GM12878 (cell line): Measurements from ENCODE around the gene AVL9. TPM values are rescaled to one million over a fixed set of nuclear protein-coding genes. Genes with fewer than 3 reads are reported as not detected.

Experiments
- BHLHE40 ChIP-seq, 2 experiments: fragments of 450-650 bp in 1 of 2; IDR thresholded peaks; 2 replicates each; pipeline ENCODE4 v1.6.1; 2011 to 2017; ENCODE audit warnings: low read depth in 2 of 2, borderline replicate concordance in 1 of 2, improper control_type of control experiment in 1 of 2, low read length in 1 of 2, mild to moderate bottlenecking in 1 of 2
- CREB1 ChIP-seq: IDR thresholded peaks from 2 replicates; pipeline ENCODE4 v1.6.1; 2012; ENCODE audit warnings: low read depth, mild to moderate bottlenecking, inconsistent platforms
- ESRRA ChIP-seq: IDR thresholded peaks from 2 replicates; pipeline ENCODE4 v1.6.1; 2012; ENCODE audit warnings: mild to moderate bottlenecking, low read length, improper control_type of control experiment
- HDAC2 ChIP-seq: fragments of 200-600 bp; sonication (generic); IDR thresholded peaks from 2 replicates; pipeline ENCODE4 v1.6.1; 2017
- IKZF1 ChIP-seq: fragments of 450-650 bp; conservative IDR thresholded peaks from 2 replicates; pipeline ENCODE4 v1.6.1; 2017; ENCODE audit warnings: antibody characterized with exemption, mild to moderate bottlenecking
- IRF4 ChIP-seq: IDR thresholded peaks from 2 replicates; pipeline ENCODE4 v1.6.1; 2011; ENCODE audit warnings: low read depth, low read length
- KLF5 ChIP-seq: fragments of 450-650 bp; IDR thresholded peaks from 2 replicates; pipeline ENCODE4 v1.6.1; 2014; ENCODE audit warnings: mild to moderate bottlenecking; ENCODE audit not compliant: partially characterized antibody
- LARP7 ChIP-seq: fragments of 450-650 bp; IDR thresholded peaks from 2 replicates; pipeline ENCODE4 v1.6.1; 2017; ENCODE audit warnings: mild to moderate bottlenecking
- MTA2 ChIP-seq: fragments of 450-650 bp; IDR thresholded peaks from 2 replicates; pipeline ENCODE4 v1.6.1; 2016; ENCODE audit warnings: low read depth, mild to moderate bottlenecking, moderate library complexity
- MYB ChIP-seq: fragments of 150-350 bp; IDR thresholded peaks from 2 replicates; pipeline ENCODE4 v1.6.1; 2014; ENCODE audit warnings: mild to moderate bottlenecking, low read depth, low read length, borderline replicate concordance
- NR2C1 ChIP-seq: fragments of 450-650 bp; IDR thresholded peaks from 2 replicates; pipeline ENCODE4 v1.6.1; 2017; ENCODE audit warnings: antibody characterized with exemption, mild to moderate bottlenecking, moderate library complexity
- POLR2AphosphoS2 ChIP-seq: IDR thresholded peaks from 2 replicates; pipeline ENCODE4 v1.6.1; 2011; ENCODE audit warnings: low read depth, mild to moderate bottlenecking, low read length, improper control_type of control experiment, moderate library complexity
- POLR2AphosphoS5 ChIP-seq: IDR thresholded peaks from 2 replicates; pipeline ENCODE4 v1.6.1; 2011; ENCODE audit warnings: mild to moderate bottlenecking, low read length, inconsistent platforms
- RAD21 ChIP-seq: IDR thresholded peaks from 2 replicates; pipeline ENCODE4 v1.6.1; 2011; ENCODE audit warnings: mild to moderate bottlenecking, low read depth, low read length, moderate library complexity; ENCODE audit not compliant: insufficient read depth
- RAD51 ChIP-seq: fragments of 450-650 bp; IDR thresholded peaks from 2 replicates; pipeline ENCODE4 v1.6.1; 2016; ENCODE audit warnings: moderate library complexity, mild to moderate bottlenecking, inconsistent platforms
- RBBP5 ChIP-seq: fragments of 200-600 bp; sonication (generic); conservative IDR thresholded peaks from 2 replicates; pipeline ENCODE4 v1.6.1; 2016
- RCOR1 ChIP-seq: conservative IDR thresholded peaks from 2 replicates; pipeline ENCODE4 v1.6.1; 2012; ENCODE audit warnings: low read depth, low read length, improper control_type of control experiment
- RELA ChIP-seq: fragments of 450-650 bp; IDR thresholded peaks from 2 replicates; pipeline ENCODE4 v1.8.0; 2014; ENCODE audit warnings: borderline replicate concordance; ENCODE audit not compliant: partially characterized antibody
- RUNX3 ChIP-seq: IDR thresholded peaks from 2 replicates; pipeline ENCODE4 v1.6.1; 2012; ENCODE audit warnings: low read length, inconsistent platforms
- SREBF1 ChIP-seq: IDR thresholded peaks from 2 replicates; pipeline ENCODE4 v1.6.1; 2012; ENCODE audit warnings: mild to moderate bottlenecking, low read length
- SRF ChIP-seq, 2 experiments: IDR thresholded peaks; 2 replicates each; pipeline ENCODE4 v1.6.1; 2011; ENCODE audit warnings: low read depth in 2 of 2, low read length in 2 of 2, mild to moderate bottlenecking in 1 of 2, moderate library complexity in 1 of 2
- TCF3 ChIP-seq: IDR thresholded peaks from 2 replicates; pipeline ENCODE4 v1.6.1; 2012; ENCODE audit warnings: low read depth, mild to moderate bottlenecking, low read length, borderline replicate concordance; ENCODE audit not compliant: insufficient read depth
- ZZZ3 ChIP-seq: IDR thresholded peaks from 2 replicates; pipeline ENCODE4 v1.6.1; 2011; ENCODE audit warnings: low read depth; ENCODE audit not compliant: control insufficient read depth, insufficient read length
- polyA plus RNA-seq, 11 experiments: library from polyadenylated mRNA; depleted of rRNA in 4 of 11; unstranded in 6 of 11; stranded (reverse) in 5 of 11; fragments of >200 nt; fragmentation: Nextera tagmentation in 4 of 11; fragmentation: Illumina TruSeq in 1 of 11; extraction: Ambion mirVana in 4 of 11; extraction: Trizol in 1 of 11; gene quantifications; 1 replicate in 1 of 11; 2 replicates in 10 of 11; pipeline versions ENCODE4 v1.2.1 to v1.2.3, GENCODE V29; 2011 to 2016; ENCODE audit warnings: inconsistent platforms in 2 of 11, missing spikeins in 2 of 11, low read depth in 1 of 11
- total RNA-seq, 4 experiments: library from RNA; depleted of rRNA in 3 of 4; stranded (reverse); fragments of >200 nt in 3 of 4; fragmentation: Illumina TruSeq in 1 of 4; extraction: Trizol in 1 of 4; gene quantifications; 2 replicates each; pipeline versions ENCODE4 v1.2.1 to v1.2.3, GENCODE V29; 2013 to 2021
- TF ChIP-seq, protein P1 (sequence below): fragments of 450-650 bp; IDR thresholded peaks from 2 replicates; pipeline ENCODE4 v1.6.1; 2016; ENCODE audit warnings: mild to moderate bottlenecking
- TF ChIP-seq, protein P2 (sequence below): IDR thresholded peaks from 2 replicates; pipeline ENCODE4 v1.6.1; 2012; ENCODE audit warnings: low read depth, low read length, improper control_type of control experiment
- TF ChIP-seq, protein P3 (sequence below): fragments of 450-650 bp; IDR thresholded peaks from 2 replicates; pipeline ENCODE4 v1.6.1; 2016; ENCODE audit warnings: mild to moderate bottlenecking
- TF ChIP-seq, protein P4 (sequence below): fragments of 450-650 bp; IDR thresholded peaks from 2 replicates; pipeline ENCODE4 v1.6.1; 2014; ENCODE audit warnings: mild to moderate bottlenecking
- TF ChIP-seq, protein P5 (sequence below): IDR thresholded peaks from 2 replicates; pipeline ENCODE4 v1.6.1; 2012; ENCODE audit warnings: low read depth, low read length, improper control_type of control experiment

Gene AVL9
- total and polyA plus RNA-seq, 10 of the 15 experiments (the other 5 are each of a cell fraction or from before 2014, with no cell fraction given): 4.5 to 41.6 (median 20.1) TPM

DNA sequence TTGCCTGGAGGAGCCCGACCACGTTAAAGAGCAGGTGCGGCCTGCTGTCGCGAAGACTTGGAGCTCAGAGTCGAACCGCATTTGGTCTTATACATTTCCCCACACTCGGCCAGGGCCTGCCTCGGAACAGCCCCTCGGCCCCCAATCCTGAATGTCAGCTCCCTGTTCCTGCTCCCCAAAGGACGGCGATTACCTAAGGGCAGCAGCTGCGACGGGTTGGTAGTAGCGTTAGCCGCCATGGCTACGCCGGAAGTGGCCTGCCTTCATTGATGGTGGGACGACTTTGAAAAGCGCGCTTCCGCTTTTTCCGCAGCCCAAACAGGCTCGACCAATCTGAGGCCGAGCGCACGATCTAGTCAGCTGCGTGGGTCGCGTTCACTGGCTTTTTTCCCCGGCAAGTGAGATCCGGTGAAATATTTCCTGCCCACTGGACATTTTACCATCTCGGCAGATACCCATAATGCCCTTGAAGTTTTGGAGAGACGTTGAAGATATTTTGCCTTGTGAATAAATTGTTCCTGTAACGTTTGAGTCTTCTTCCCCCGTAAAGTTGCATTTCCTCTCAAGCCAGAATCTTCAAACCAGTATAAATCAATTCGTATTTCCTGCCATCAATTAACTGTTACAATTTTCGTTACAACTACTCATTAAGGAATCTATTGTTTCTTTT lies 5.0 kb upstream of the AVL9 start, which contains the start of gene LSM5 (continued):
- TF ChIP-seq SREBF1 (no peak), RBBP5 (no peak), RCOR1 (0 out of 2 replicates have a peak, but pooled peaks have one; percentile 66), CREB1 (peak; percentile 81), POLR2AphosphoS5 (peak; percentile 87), POLR2AphosphoS2 (peak; percentile 71; the same call in 1 of the 2 replicates), IRF4 (peak; percentile 63; the same call in 1 of the 2 replicates), RAD51 (peak; percentile 62), NR2C1 (peak; percentile 58; the same call in 1 of the 2 replicates), BHLHE40 (IDR thresholded peaks at IDR 0.05; ENCODE audit: borderline replicate concordance in 1 of 2, low read depth in 2 of 2, low read length in 1 of 2) (peak; percentile 55 to 83), SRF (IDR thresholded peaks at IDR 0.05; ENCODE audit: low read depth in 2 of 2, low read length in 2 of 2) (peak; percentile 81 to 98), HDAC2 (no peak), TCF3 (peak; percentile 59; the same call in 1 of the 2 replicates), MTA2 (peak; percentile 20; the same call in 1 of the 2 replicates), LARP7 (peak; percentile 81), RAD21 (no peak), MYB (0 out of 2 replicates have a peak, but pooled peaks have one; percentile 23), RUNX3 (peak; percentile 85), ESRRA (no peak), RELA (peak; percentile 80), KLF5 (peak; percentile 77), ZZZ3 (no peak), IKZF1 (peak; percentile 85)
- TF ChIP-seq, protein P1, sequence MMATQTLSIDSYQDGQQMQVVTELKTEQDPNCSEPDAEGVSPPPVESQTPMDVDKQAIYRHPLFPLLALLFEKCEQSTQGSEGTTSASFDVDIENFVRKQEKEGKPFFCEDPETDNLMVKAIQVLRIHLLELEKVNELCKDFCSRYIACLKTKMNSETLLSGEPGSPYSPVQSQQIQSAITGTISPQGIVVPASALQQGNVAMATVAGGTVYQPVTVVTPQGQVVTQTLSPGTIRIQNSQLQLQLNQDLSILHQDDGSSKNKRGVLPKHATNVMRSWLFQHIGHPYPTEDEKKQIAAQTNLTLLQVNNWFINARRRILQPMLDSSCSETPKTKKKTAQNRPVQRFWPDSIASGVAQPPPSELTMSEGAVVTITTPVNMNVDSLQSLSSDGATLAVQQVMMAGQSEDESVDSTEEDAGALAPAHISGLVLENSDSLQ: peak; percentile 56; the same call in 1 of the 2 replicates
- TF ChIP-seq, protein P2, sequence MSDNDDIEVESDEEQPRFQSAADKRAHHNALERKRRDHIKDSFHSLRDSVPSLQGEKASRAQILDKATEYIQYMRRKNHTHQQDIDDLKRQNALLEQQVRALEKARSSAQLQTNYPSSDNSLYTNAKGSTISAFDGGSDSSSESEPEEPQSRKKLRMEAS: peak; percentile 84
- TF ChIP-seq, protein P3, sequence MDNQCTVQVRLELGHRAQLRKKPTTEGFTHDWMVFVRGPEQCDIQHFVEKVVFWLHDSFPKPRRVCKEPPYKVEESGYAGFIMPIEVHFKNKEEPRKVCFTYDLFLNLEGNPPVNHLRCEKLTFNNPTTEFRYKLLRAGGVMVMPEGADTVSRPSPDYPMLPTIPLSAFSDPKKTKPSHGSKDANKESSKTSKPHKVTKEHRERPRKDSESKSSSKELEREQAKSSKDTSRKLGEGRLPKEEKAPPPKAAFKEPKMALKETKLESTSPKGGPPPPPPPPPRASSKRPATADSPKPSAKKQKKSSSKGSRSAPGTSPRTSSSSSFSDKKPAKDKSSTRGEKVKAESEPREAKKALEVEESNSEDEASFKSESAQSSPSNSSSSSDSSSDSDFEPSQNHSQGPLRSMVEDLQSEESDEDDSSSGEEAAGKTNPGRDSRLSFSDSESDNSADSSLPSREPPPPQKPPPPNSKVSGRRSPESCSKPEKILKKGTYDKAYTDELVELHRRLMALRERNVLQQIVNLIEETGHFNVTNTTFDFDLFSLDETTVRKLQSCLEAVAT: peak; percentile 100
- TF ChIP-seq, protein P4, sequence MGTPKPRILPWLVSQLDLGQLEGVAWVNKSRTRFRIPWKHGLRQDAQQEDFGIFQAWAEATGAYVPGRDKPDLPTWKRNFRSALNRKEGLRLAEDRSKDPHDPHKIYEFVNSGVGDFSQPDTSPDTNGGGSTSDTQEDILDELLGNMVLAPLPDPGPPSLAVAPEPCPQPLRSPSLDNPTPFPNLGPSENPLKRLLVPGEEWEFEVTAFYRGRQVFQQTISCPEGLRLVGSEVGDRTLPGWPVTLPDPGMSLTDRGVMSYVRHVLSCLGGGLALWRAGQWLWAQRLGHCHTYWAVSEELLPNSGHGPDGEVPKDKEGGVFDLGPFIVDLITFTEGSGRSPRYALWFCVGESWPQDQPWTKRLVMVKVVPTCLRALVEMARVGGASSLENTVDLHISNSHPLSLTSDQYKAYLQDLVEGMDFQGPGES: no peak
- TF ChIP-seq, protein P5, sequence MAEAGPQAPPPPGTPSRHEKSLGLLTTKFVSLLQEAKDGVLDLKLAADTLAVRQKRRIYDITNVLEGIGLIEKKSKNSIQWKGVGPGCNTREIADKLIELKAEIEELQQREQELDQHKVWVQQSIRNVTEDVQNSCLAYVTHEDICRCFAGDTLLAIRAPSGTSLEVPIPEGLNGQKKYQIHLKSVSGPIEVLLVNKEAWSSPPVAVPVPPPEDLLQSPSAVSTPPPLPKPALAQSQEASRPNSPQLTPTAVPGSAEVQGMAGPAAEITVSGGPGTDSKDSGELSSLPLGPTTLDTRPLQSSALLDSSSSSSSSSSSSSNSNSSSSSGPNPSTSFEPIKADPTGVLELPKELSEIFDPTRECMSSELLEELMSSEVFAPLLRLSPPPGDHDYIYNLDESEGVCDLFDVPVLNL: peak; percentile 95
